Testis (tissue), 2 donors: ENCODE measurements around the gene ALK.

ENCODE experiments used
- CTCF ChIP-seq, 3 experiments: fragments of 450-650 bp in 2 of 3; fragments of 200-600 bp in 1 of 3; sonication (generic) in 1 of 3; IDR thresholded peaks; one replicate each; pipeline ENCODE4 v1.5.1; 2016 to 2019; ENCODE audit warnings: antibody characterized with exemption in 3 of 3, mild to moderate bottlenecking in 2 of 3, moderate library complexity in 1 of 3
- POLR2A ChIP-seq: fragments of 450-650 bp; IDR thresholded peaks from one replicate; pipeline ENCODE4 v1.6.1; 2017; ENCODE audit warnings: antibody characterized with exemption, mild to moderate bottlenecking, moderate library complexity

GRCh38 chr2:29490045-29490444, 431.3 kb downstream of the ALK start:
- TF ChIP-seq CTCF (IDR thresholded peaks at IDR 0.05) (no peak), POLR2A (no peak)
